HepG2 (cell line): ENCODE results near the gene CCNYL1. TPM values are rescaled to one million over a fixed set of nuclear protein-coding genes. Genes with fewer than 3 reads are reported as not detected.
A peak's percentile ranks its signal among the peaks of the same experiment; 100 is the strongest.

ENCODE experiments used
- ATAC-seq: fragments of 200-7000 bp; cut with Tn5 transposase; 3 replicates; pipeline ENCODE4 v1.9.1; 2020; ENCODE audit warnings: mild to moderate bottlenecking, moderate library complexity
- BruUV-seq: library from RNA; stranded (reverse); fragments of 400-500 nt; replicated peaks from 2 replicates; lab custom pipeline; 2021; lab: Mats Ljungman, UMichigan
- CTCF ChIA-PET: fragments of 300-600 bp; formaldehyde crosslinking; extraction: SDS; loops from one replicate; lab custom pipeline; 2021; ENCODE audit warnings: low total read pairs, inconsistent platforms, low intra/inter-chr PET ratio; lab: Yijun Ruan, JAX
- POLR2A ChIA-PET: fragments of 350-600 bp; sonication (Branson Sonifier 250); formaldehyde crosslinking; loops from one replicate; lab custom pipeline; 2020; ENCODE audit warnings: antibody characterized with exemption, inconsistent platforms; lab: Yijun Ruan, JAX
- DNase-seq: peaks from one replicate; pipeline ENCODE4 v3.0.0-alpha.2; 2015; ENCODE audit warnings: low spot score
- FAIRE-seq: peaks from 3 replicates; lab custom pipeline; 2011; peaks lifted over from hg19 to GRCh38; lab: Jason Lieb, UNC
- H2AFZ ChIP-seq: one replicate; pipeline ENCODE4 v1.6.1; 2011; ENCODE audit warnings: low read length, inconsistent platforms
- H3K27ac ChIP-seq: fragments of 300-600 bp; 3 replicates; pipeline ENCODE4 v1.8.0; 2011; ENCODE audit warnings: mixed run types, mild to moderate bottlenecking, mixed read lengths, low read length, inconsistent platforms; ENCODE audit not compliant: insufficient read depth; ENCODE audit errors: extremely low read length
- H3K27me3 ChIP-seq, 2 experiments: fragments of 200-600 bp in 1 of 2; 2 replicates in 1 of 2; 3 replicates in 1 of 2; pipeline versions ENCODE4 v1.6.0 to v1.8.0; 2011; ENCODE audit warnings: low read length in 2 of 2, mild to moderate bottlenecking in 2 of 2, moderate library complexity in 2 of 2, inconsistent platforms in 1 of 2; ENCODE audit not compliant: insufficient read depth in 2 of 2, control insufficient read depth in 1 of 2
- H3K36me3 ChIP-seq, 2 experiments: fragments of 200-600 bp in 1 of 2; replicated peaks in 1 of 2; 2 replicates in 1 of 2; 3 replicates in 1 of 2; pipeline versions ENCODE4 v1.5.1 to v1.8.0; 2011; ENCODE audit warnings: low read length in 2 of 2, inconsistent platforms in 1 of 2; ENCODE audit not compliant: insufficient read depth in 2 of 2, control insufficient read depth in 1 of 2
- H3K4me1 ChIP-seq: 2 replicates; pipeline ENCODE4 v1.5.1; 2012; ENCODE audit warnings: low read length, inconsistent platforms; ENCODE audit not compliant: insufficient read depth
- H3K4me2 ChIP-seq: 2 replicates; pipeline ENCODE4 v1.6.0; 2011; ENCODE audit warnings: low read depth, low read length, inconsistent platforms
- H3K4me3 ChIP-seq, 3 experiments: fragments of 200-600 bp in 1 of 3; sonication (generic), shearing (Covaris generic) in 1 of 3; replicated peaks in 1 of 3; 2 replicates each; pipeline ENCODE4 v1.5.1; 2011 to 2016; ENCODE audit warnings: low read length in 3 of 3, inconsistent platforms in 2 of 3, low read depth in 2 of 3, mild to moderate bottlenecking in 2 of 3, control low read depth in 1 of 3, mixed read lengths in 1 of 3; ENCODE audit not compliant: insufficient read depth in 1 of 3
- H3K79me2 ChIP-seq: one replicate; pipeline ENCODE4 v1.6.1; 2011; ENCODE audit warnings: low read length, inconsistent platforms; ENCODE audit not compliant: insufficient read depth
- H3K9ac ChIP-seq: 2 replicates; pipeline ENCODE4 v1.6.0; 2011; ENCODE audit warnings: mild to moderate bottlenecking, low read depth, low read length, inconsistent platforms; ENCODE audit not compliant: insufficient read depth
- H3K9me3 ChIP-seq: 2 replicates; pipeline ENCODE4 v1.5.1; 2012; ENCODE audit warnings: mild to moderate bottlenecking, low read length
- H4K20me1 ChIP-seq: 2 replicates; pipeline ENCODE4 v1.6.0; 2011; ENCODE audit warnings: inconsistent platforms, mild to moderate bottlenecking, low read length, moderate library complexity; ENCODE audit not compliant: insufficient read depth
- EHMT2 ChIP-seq: fragments of 200-600 bp; sonication (generic); IDR thresholded peaks from 2 replicates; pipeline ENCODE4 v1.7.0; 2017; ENCODE audit warnings: antibody characterized with exemption, low read depth, low read length, borderline replicate concordance
- GLI4 ChIP-seq: sonication (generic); formaldehyde crosslinking; IDR thresholded peaks from 2 replicates; pipeline ENCODE4 v1.5.1; 2020; ENCODE audit warnings: missing genetic modification reagents, mild to moderate bottlenecking, moderate library complexity, borderline replicate concordance
- HCFC1 ChIP-seq: fragments of 150-350 bp; IDR thresholded peaks from 2 replicates; pipeline ENCODE4 v1.6.1; 2014; ENCODE audit warnings: low read depth, low read length
- HMG20A ChIP-seq: IDR thresholded peaks from 2 replicates; pipeline ENCODE4 v1.6.1; 2016; ENCODE audit warnings: borderline replicate concordance
- PRDM4 ChIP-seq: sonication (generic); formaldehyde crosslinking; IDR thresholded peaks from 2 replicates; pipeline ENCODE4 v1.9.0; 2021; ENCODE audit warnings: missing genetic modification reagents, borderline replicate concordance
- ZSCAN25 ChIP-seq: sonication (generic); formaldehyde crosslinking; IDR thresholded peaks from 2 replicates; pipeline ENCODE4 v1.8.0; 2022; ENCODE audit warnings: mild to moderate bottlenecking, missing genetic modification reagents
- WGBS: methylation state at CpG from one replicate; pipeline ENCODE4 v1.1.6; 2017; ENCODE audit warnings: low lambda C conversion rate; 5-methylcytosine and 5-hydroxymethylcytosine counted together
- in situ Hi-C: cut with HindIII; loops from 2 replicates; pipeline ENCODE4 v1.10.0; 2017; ENCODE audit warnings: low pct_unique_long_range_greater_than_20kb; ENCODE audit not compliant: extremely low pct_ligation_motif_present
- intact Hi-C: fragments of 100-400 bp; cut with micrococcal nuclease; formaldehyde crosslinking; loops from one replicate; pipeline ENCODE4 v1.10.0; 2022; ENCODE audit not compliant: unreplicated experiment
- polyA plus RNA-seq, 8 experiments: library from polyadenylated mRNA; depleted of rRNA in 3 of 8; stranded (reverse) in 7 of 8; unstranded in 1 of 8; fragments of >200 nt; fragmentation: Illumina TruSeq in 4 of 8; extraction: Trizol in 4 of 8; gene quantifications; 2 replicates each; pipeline versions ENCODE4 v1.2.1 to v1.2.3, GENCODE V29; 2011 to 2016; ENCODE audit warnings: low read depth in 4 of 8, missing spikeins in 1 of 8, mixed read lengths in 1 of 8; ENCODE audit not compliant: insufficient read depth in 1 of 8
- total RNA-seq, 5 experiments: library from RNA; depleted of rRNA; stranded (reverse); fragments of >200 nt; fragmentation: Illumina TruSeq; extraction: Trizol; gene quantifications; 2 replicates each; pipeline ENCODE4 v1.2.3, GENCODE V29; 2016; ENCODE audit warnings: low read depth in 1 of 5
- TF ChIP-seq, protein P1 (sequence below): sonication (generic); formaldehyde crosslinking; conservative IDR thresholded peaks from 2 replicates; pipeline ENCODE4 v1.8.1; 2023; ENCODE audit warnings: missing genetic modification reagents
- TF ChIP-seq, protein P2 (sequence below): sonication (generic); formaldehyde crosslinking; IDR thresholded peaks from 2 replicates; pipeline ENCODE4 v1.5.0; 2020; ENCODE audit warnings: mild to moderate bottlenecking, missing genetic modification reagents, borderline replicate concordance

Gene CCNYL1
- total and polyA plus RNA-seq, 2 of the 13 experiments (the other 11 are each of a cell fraction or from before 2014, with no cell fraction given): 12.5 to 16.2 TPM

- H3K9ac ChIP-seq: no peak overlapping the region
- no peak overlapping the region for H3K4me2 ChIP-seq
- H3K9me3 ChIP-seq: no peaks in the 10 kb centered on the region
- no peaks in the 10 kb centered on the region for H3K79me2 ChIP-seq
- no peaks in the 10 kb centered on the region for H4K20me1 ChIP-seq
- 92% methylated on average over 6 of the region's 6 CpGs for WGBS
- no TSS peak for BruUV-seq
- TF ChIP-seq, protein P1, sequence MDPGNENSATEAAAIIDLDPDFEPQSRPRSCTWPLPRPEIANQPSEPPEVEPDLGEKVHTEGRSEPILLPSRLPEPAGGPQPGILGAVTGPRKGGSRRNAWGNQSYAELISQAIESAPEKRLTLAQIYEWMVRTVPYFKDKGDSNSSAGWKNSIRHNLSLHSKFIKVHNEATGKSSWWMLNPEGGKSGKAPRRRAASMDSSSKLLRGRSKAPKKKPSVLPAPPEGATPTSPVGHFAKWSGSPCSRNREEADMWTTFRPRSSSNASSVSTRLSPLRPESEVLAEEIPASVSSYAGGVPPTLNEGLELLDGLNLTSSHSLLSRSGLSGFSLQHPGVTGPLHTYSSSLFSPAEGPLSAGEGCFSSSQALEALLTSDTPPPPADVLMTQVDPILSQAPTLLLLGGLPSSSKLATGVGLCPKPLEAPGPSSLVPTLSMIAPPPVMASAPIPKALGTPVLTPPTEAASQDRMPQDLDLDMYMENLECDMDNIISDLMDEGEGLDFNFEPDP (CRISPR knock-in tag): 0 out of 2 replicates have a peak, but pooled peaks have one; percentile 50
- TF ChIP-seq ZSCAN25 (CRISPR knock-in tag): no peak
- intact Hi-C loops: no loop called here
- DNase-seq: no peak
- CTCF ChIA-PET: no interaction called here
- no peaks in the 10 kb centered on the region for H3K36me3 ChIP-seq
- in situ Hi-C loops: no loop called here
- H3K4me1 ChIP-seq: peaks cover 80% of the 10 kb centered on the region
- H3K27ac ChIP-seq: no peak overlapping the region
- ATAC-seq: peak; percentile 19; the same call in 2 of the 3 replicates
- FAIRE-seq: no peak
- POLR2A ChIA-PET: interaction anchor here (0.9 to 3.6 kb wide), 4 partner anchors 11 to 43 kb away, joined by 3 to 30 read pairs (median 9); no protein-coding TSS in a partner anchor
- no peak overlapping the region for H2AFZ ChIP-seq
- H3K27me3 ChIP-seq: no peaks in the 10 kb centered on the region
- H3K4me3 ChIP-seq: no peak overlapping the region
Measured at GRCh38 chr2:207777124-207777523, 65.7 kb downstream of the CCNYL1 start.

DNA sequence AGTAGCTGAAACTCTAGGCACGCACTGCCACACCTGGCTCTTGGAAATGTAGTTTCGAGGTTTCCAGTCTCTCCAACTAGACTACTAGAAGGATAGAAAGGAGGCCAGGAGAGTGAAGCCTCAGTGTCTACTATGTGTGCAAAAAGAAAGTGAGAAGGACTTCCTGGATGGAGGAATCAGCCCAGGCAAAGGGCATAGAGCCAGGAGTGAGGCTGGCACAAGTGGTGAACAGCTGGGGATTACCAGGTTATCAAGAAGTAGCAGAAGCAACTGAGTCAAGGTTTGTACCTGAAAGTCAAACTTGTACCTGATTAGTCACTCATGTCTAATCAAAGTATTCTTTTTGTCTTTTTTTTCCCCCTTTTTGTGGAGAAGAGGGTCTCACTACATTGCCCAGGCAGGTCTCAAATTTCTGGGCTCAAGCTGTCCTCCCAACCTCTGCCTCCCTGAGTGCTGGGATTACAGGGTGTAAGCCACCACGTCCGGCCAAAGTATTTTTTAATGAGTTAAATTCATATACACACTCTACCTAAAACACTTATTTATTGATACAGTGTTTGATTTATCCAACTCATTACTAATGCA is 67.0 kb downstream of the CCNYL1 start:
- Histone ChIP-seq H3K4me3 (no peak overlapping the region), H3K36me3 (no peaks in the 10 kb centered on the region), H4K20me1 (no peaks in the 10 kb centered on the region), H3K9ac (no peak overlapping the region), H3K27me3 (no peaks in the 10 kb centered on the region), H2AFZ (no peak overlapping the region), H3K79me2 (no peaks in the 10 kb centered on the region), H3K4me2 (no peak overlapping the region), H3K9me3 (no peaks in the 10 kb centered on the region), H3K27ac (no peak overlapping the region), H3K4me1 (peaks cover 89% of the 10 kb centered on the region)
- ChIA-PET CTCF (no interaction called here), POLR2A (interaction anchor here (0.8 to 5.9 kb wide), 5 partner anchors 8 to 92 kb away, joined by 3 to 75 read pairs (median 9); partner anchors contain the start of gene FZD5)
- DNase-seq (no peak), FAIRE-seq (no peak), ATAC-seq (no peak)
- no TSS peak for BruUV-seq
- intact Hi-C loops (no loop called here), in situ Hi-C loops (no loop called here)
- WGBS: 97% methylated on average over 4 of the region's 4 CpGs
- TF ChIP-seq GLI4 (CRISPR knock-in tag) (no peak), HCFC1 (no peak), PRDM4 (CRISPR knock-in tag) (no peak), EHMT2 (no peak), HMG20A (CRISPR knock-in tag) (no peak)
- TF ChIP-seq, protein P2, sequence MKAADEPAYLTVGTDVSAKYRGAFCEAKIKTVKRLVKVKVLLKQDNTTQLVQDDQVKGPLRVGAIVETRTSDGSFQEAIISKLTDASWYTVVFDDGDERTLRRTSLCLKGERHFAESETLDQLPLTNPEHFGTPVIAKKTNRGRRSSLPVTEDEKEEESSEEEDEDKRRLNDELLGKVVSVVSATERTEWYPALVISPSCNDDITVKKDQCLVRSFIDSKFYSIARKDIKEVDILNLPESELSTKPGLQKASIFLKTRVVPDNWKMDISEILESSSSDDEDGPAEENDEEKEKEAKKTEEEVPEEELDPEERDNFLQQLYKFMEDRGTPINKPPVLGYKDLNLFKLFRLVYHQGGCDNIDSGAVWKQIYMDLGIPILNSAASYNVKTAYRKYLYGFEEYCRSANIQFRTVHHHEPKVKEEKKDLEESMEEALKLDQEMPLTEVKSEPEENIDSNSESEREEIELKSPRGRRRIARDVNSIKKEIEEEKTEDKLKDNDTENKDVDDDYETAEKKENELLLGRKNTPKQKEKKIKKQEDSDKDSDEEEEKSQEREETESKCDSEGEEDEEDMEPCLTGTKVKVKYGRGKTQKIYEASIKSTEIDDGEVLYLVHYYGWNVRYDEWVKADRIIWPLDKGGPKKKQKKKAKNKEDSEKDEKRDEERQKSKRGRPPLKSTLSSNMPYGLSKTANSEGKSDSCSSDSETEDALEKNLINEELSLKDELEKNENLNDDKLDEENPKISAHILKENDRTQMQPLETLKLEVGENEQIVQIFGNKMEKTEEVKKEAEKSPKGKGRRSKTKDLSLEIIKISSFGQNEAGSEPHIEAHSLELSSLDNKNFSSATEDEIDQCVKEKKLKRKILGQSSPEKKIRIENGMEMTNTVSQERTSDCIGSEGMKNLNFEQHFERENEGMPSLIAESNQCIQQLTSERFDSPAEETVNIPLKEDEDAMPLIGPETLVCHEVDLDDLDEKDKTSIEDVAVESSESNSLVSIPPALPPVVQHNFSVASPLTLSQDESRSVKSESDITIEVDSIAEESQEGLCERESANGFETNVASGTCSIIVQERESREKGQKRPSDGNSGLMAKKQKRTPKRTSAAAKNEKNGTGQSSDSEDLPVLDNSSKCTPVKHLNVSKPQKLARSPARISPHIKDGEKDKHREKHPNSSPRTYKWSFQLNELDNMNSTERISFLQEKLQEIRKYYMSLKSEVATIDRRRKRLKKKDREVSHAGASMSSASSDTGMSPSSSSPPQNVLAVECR (CRISPR knock-in tag): 0 out of 2 replicates have a peak, but pooled peaks have one; percentile 8
